T-helper 9 cell (primary cell): ENCODE data around the gene STRA8.

Experiments
- DNase-seq: peaks from one replicate; pipeline ENCODE4 v3.0.0-alpha.2; 2020

The STRA8 gene

GRCh38 chr7:135270577-135271254 lies 37.1 kb downstream of the STRA8 start:
- DNase-seq: no peak

GRCh38 chr7:135271255-135271615 lies 37.6 kb downstream of the STRA8 start:
- no peak for DNase-seq

- DNase-seq: no peak
Measured at GRCh38 chr7:135272303-135272702, 38.7 kb downstream of the STRA8 start.

- DNase-seq: no peak
Measured at GRCh38 chr7:135273581-135273980, 39.9 kb downstream of the STRA8 start.

- DNase-seq: peak; percentile 60
Measured at GRCh38 chr7:135274495-135275268, 41.0 kb downstream of the STRA8 start.

- DNase-seq: no peak
Measured at GRCh38 chr7:135275971-135276580, 42.4 kb downstream of the STRA8 start.

- no peak for DNase-seq
Measured at GRCh38 chr7:135277161-135277560, 43.5 kb downstream of the STRA8 start.

GRCh38 chr7:135281363-135281949 lies 47.8 kb downstream of the STRA8 start:
- peak; percentile 60 for DNase-seq

GRCh38 chr7:135282561-135283254 lies 49.1 kb downstream of the STRA8 start:
- DNase-seq: peak; percentile 5

GRCh38 chr7:135283959-135284638 lies 50.5 kb downstream of the STRA8 start:
- DNase-seq: no peak

GRCh38 chr7:135285547-135286233 lies 52.1 kb downstream of the STRA8 start:
- DNase-seq: no peak

GRCh38 chr7:135286876-135287275 lies 53.2 kb downstream of the STRA8 start:
- no peak for DNase-seq

GRCh38 chr7:135290594-135290993 lies 57.0 kb downstream of the STRA8 start:
- DNase-seq: no peak

- no peak for DNase-seq
Measured at GRCh38 chr7:135291809-135292253, 58.2 kb downstream of the STRA8 start.

- no peak for DNase-seq
Measured at GRCh38 chr7:135299235-135299634, 65.6 kb downstream of the STRA8 start.

GRCh38 chr7:135300913-135301765 lies 67.5 kb downstream of the STRA8 start:
- DNase-seq: no peak
